HG02763 (cell line): Measurements from ENCODE around the gene PARD3.
"Not testable (repeated sequence)": the region's sequence is repeated elsewhere in the genome, so short reads cannot be mapped to it uniquely, and the experiment has no call there.

ENCODE experiments used
- ATAC-seq: cut with Tn5 transposase; IDR thresholded peaks from one replicate; pipeline ENCODE4 v1.9.1; 2021; ENCODE audit warnings: mild to moderate bottlenecking, moderate library complexity; ENCODE audit not compliant: unreplicated experiment

The PARD3 gene

GRCh38 chr10:34290412-34291081, 524.5 kb downstream of the PARD3 start:
- no peak for ATAC-seq

DNA sequence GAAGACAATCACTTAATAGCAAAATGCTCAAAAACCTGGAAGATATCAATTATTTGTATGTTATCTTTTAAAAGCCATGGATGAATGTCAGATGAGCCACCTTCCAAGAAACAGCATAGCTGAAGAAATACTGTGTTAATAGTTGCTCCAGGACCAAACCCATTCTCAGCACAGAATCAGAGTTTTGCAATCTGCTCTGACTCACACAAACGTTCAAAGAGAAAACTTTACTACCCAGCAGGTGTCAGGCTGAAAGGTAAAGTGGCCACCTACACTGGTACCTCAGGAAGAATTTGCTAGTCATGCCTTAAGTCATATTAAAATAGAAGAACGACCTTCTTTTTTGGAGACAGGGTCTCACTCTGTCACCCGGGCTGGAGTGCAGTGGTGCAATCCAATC, 526.5 kb downstream of the PARD3 start:
- ATAC-seq, result no peak

DNA sequence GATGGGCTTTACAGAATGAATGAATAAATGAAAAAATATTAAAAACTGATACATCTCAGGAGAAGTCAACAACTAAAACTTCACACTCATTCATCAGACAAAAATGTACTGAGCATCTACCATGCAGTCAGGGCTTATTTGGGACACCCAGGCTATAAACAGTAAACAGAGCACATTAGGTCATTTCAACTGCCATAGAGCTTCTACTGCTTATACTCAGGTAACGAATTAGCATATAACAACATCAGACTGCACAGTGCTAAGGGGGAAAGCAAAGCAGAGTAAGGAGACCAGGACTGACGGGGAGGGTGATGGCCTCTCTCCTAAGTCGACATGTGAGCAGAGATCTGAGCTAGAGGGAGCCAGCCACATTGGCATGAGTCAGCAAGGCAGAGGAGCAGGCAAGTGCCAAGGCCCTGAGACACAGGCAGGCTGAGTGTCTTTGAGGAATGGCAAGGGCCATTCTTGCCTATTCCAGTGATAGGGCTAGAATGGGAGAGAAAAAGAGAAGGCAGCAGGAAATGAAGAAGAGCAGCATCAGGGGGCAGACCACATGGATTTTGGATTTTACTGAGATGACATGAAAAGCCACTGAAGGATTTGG, 528.9 kb downstream of the PARD3 start:
- ATAC-seq, result no peak

- ATAC-seq, result no peak
These were observed 533.2 kb downstream of the PARD3 start for GRCh38 chr10:34281661-34282582.

DNA sequence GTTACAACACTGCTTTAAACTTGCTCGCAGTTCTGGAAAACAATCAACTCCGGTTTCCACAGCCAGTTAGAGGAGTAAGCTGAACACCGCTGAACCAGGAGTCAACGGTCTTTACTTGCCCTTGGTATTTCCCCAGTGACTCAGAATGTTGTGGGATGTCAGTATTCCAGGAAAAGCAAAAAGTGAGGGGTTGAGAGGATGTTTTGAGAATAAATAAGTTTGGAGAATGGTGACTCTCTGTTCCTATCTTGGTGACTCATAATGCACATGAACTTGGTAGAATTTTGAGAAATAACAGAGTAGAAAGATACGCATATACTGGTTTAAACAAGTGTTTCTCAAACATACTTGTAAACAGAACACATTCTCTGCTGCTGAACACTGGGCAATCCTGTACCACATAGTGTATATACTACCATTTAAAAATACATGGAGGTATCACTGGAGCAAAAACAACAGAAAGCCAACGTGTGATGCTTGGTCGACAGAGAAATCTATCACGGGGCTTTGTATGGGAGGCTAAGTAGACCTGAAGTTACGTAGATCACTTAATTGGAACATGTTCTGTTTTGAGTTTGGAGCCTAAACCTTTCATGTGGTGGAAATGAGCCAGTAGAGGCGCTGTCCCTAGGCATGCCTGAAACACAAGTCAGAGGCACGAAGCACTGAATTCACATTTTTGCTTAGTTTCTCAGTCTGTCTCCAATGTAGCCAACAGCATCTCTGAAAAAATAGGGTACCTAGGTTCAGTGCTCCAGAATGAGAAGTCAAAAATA, 534.3 kb downstream of the PARD3 start:
- no peak for ATAC-seq

- ATAC-seq, result no peak
These were observed 539.4 kb downstream of the PARD3 start for GRCh38 chr10:34275626-34276130.

DNA sequence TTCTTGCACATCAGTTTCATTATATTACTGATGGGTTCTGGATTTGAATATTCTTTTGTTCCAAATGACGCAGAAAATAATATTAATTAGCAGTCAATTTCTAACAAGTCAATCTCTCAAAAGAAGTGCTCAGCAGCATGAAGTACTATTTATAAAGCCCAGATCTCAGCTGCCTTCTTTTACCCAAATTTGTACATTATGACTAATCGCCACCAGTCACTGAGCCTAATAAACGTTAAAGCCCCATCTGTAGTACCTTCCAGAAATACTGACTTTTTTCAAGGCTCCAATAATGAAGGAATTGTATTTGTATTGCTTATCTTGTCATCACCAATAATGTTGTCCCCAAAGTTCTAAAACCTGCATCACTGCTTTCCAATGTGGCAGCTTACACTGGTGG, 540.2 kb downstream of the PARD3 start:
- ATAC-seq, result no peak

DNA sequence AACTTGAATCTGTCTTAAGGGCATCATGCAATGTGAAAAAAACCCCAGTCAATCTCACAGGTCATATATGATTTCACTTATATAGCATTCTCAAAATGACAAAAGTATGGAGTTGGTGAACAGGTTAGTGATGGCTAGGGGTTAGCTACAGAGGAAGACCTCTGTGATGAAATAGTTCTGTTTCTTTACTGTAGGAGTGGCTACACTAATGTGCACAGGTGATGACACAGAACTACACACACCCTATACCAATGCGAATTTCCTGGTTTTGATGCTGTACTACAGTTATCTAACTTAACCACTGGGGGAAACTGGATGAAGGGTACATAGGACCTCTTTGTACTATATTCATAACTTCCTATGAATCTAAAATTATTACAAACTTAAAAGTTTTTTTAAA, 541.8 kb downstream of the PARD3 start:
- no peak for ATAC-seq

GRCh38 chr10:34272316-34272715, 542.8 kb downstream of the PARD3 start:
- no peak for ATAC-seq

- not testable (repeated sequence) for ATAC-seq
These were observed 546.7 kb downstream of the PARD3 start for GRCh38 chr10:34268410-34268809.

GRCh38 chr10:34262985-34263384, 552.1 kb downstream of the PARD3 start:
- ATAC-seq, result no peak

GRCh38 chr10:34260904-34261303, 554.2 kb downstream of the PARD3 start:
- no peak for ATAC-seq

GRCh38 chr10:34256216-34256615, 558.9 kb downstream of the PARD3 start:
- no peak for ATAC-seq

DNA sequence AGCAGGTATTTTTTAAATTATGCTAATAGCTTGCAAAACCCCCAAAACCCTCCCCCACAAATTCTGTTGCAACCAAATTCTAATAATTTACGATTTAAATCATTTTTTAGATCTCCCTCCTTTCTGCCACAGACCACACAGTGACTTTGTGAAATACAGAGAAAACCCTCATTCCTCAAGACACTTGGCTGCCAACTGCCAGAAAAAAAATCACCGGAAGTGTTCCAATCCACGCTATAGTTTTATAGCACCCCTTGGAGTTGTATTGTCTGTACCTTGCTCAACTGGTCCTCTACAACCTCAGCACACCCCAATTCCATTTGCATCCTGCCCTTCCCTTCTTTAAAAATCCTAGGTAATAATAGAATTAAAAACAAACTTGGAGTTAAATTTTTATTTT, 560.1 kb downstream of the PARD3 start:
- no peak for ATAC-seq

- no peak for ATAC-seq
These were observed 560.5 kb downstream of the PARD3 start for GRCh38 chr10:34254596-34254995.

GRCh38 chr10:34252111-34252510, 563.0 kb downstream of the PARD3 start:
- ATAC-seq, result no peak

DNA sequence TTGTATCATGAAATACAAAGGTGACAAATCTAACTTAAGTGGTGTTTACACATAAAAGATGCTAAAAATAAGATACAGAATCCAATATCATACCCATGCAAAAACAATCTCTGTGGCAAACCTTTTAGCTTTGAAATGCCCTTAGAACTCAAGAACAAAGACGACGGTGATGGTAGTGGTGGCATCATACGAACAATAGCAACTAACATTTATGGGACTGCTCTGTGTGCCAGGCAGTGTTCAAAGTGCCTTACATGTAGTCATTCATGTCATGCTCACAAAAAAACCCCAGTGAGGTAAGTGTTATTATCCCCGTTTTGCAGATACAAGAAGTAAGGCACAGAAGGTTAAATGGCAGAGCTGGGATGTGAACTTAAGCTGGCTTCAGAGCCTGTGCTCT, 563.9 kb downstream of the PARD3 start:
- no peak for ATAC-seq

GRCh38 chr10:34250722-34251121, 564.4 kb downstream of the PARD3 start:
- no peak for ATAC-seq

DNA sequence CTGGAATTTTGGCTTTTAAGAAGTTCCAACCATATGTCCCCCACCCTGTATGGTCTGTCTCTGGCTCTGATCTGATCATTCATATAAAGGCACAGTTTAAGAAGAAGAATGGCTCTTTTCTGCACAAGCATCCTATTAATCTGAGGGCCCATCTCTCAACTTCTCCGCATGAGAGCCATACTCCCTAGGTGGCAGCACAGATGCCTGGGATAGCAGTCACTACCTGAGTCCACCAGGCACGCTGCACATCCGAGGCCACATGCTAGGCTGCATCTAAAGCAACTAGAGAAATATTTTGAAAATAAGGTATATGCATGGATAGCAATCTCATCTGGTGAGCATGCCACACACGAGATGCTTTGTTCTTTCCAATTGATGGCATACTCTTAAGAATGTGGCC, 565.5 kb downstream of the PARD3 start:
- ATAC-seq, result no peak

DNA sequence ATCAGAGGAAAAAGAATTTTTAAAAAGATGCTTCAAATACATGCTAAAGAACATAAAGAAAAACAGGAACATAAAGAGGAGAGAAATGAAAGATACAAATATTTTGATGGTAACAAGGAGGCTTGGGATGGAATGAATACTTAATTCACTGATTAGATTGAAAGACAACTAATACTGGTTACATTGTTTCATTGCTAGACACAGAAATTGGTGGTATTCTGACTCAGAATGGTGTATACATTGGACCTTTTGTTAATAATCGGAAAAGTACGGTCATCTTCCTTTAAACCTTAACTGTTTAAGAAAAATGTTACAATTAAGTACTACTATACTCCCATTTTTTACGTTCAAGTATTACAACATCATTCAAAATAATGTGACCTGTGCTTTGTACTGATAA, 567.5 kb downstream of the PARD3 start:
- no peak for ATAC-seq
